SKM-1 (cell line): Measurements from ENCODE around the gene KRTAP21-2.
"Not testable (repeated sequence)": the region's sequence is repeated elsewhere in the genome, so short reads cannot be mapped to it uniquely, and the experiment has no call there.

Source experiments
- DNase-seq: peaks from one replicate; lab custom pipeline; 2025; ENCODE audit not compliant: unreplicated experiment; lab: John Stamatoyannopoulos, UW

Gene KRTAP21-2

GRCh38 chr21:30747159-30747558, at the start of gene KRTAP21-2:
Gene KRTAP21-2 (minus strand): TSS chr21:30747259. CDS start chr21:30747202, 57 bp downstream.
- no peak for DNase-seq

- no peak for DNase-seq
Observed at GRCh38 chr21:30793581-30794314, 46.7 kb upstream of the KRTAP21-2 start.

- DNase-seq: no peak
Observed at GRCh38 chr21:30779249-30779648, 32.2 kb upstream of the KRTAP21-2 start.

- no peak for DNase-seq
Observed at GRCh38 chr21:30769724-30770431, 22.8 kb upstream of the KRTAP21-2 start.

GRCh38 chr21:30760776-30761175, 13.7 kb upstream of the KRTAP21-2 start:
- DNase-seq: no peak

GRCh38 chr21:30758306-30758705, 11.2 kb upstream of the KRTAP21-2 start:
- no peak for DNase-seq

- DNase-seq: not testable (repeated sequence)
Observed at GRCh38 chr21:30755328-30755727, 8.3 kb upstream of the KRTAP21-2 start, which contains the start of gene KRTAP21-1. Gene KRTAP21-1 (minus strand): TSS chr21:30755428. CDS start chr21:30755378, 50 bp downstream.

- no peak for DNase-seq
Observed at GRCh38 chr21:30740462-30740861, 6.6 kb downstream of the KRTAP21-2 start.

- no peak for DNase-seq
Observed at GRCh38 chr21:30733026-30733425, 14.0 kb downstream of the KRTAP21-2 start.

GRCh38 chr21:30726726-30727125, 20.3 kb downstream of the KRTAP21-2 start:
- no peak for DNase-seq

- no peak for DNase-seq
Observed at GRCh38 chr21:30719401-30719800, 27.7 kb downstream of the KRTAP21-2 start.

GRCh38 chr21:30718239-30718909, 28.7 kb downstream of the KRTAP21-2 start, which contains the start of gene KRTAP21-3:
Gene KRTAP21-3 (minus strand): TSS chr21:30718777. CDS start chr21:30718759, 18 bp downstream.
- DNase-seq: no peak

- DNase-seq: no peak
Observed at GRCh38 chr21:30717105-30717504, 30.0 kb downstream of the KRTAP21-2 start.

- no peak for DNase-seq
Observed at GRCh38 chr21:30714946-30715345, 32.1 kb downstream of the KRTAP21-2 start.

GRCh38 chr21:30714456-30714855, 32.6 kb downstream of the KRTAP21-2 start:
- no peak for DNase-seq

GRCh38 chr21:30713766-30714165, 33.3 kb downstream of the KRTAP21-2 start:
- no peak for DNase-seq

GRCh38 chr21:30710499-30710898, 36.6 kb downstream of the KRTAP21-2 start:
- DNase-seq: no peak

- no peak for DNase-seq
Observed at GRCh38 chr21:30707409-30707808, 39.6 kb downstream of the KRTAP21-2 start.
